Keratinocyte (primary cell): ENCODE data around the gene RAB11B. TPM values are rescaled to one million over a fixed set of nuclear protein-coding genes. Genes with fewer than 3 reads are reported as not detected.

Experiments used
- DNase-seq: peaks from one replicate; pipeline ENCODE4 v3.0.0-alpha.2; 2011; ENCODE audit warnings: low read depth, missing footprints, low spot score
- FAIRE-seq: peaks from 2 replicates; lab custom pipeline; 2011; peaks lifted over from hg19 to GRCh38; lab: Jason Lieb, UNC
- H2AFZ ChIP-seq: 2 replicates; pipeline ENCODE4 v1.6.0; 2012; ENCODE audit warnings: low read length, control low read depth, inconsistent platforms; ENCODE audit not compliant: control insufficient read depth
- H3K27ac ChIP-seq: 2 replicates; pipeline ENCODE4 v1.5.1; 2011; ENCODE audit warnings: low read length; ENCODE audit not compliant: control insufficient read depth, insufficient read depth
- H3K27me3 ChIP-seq: 3 replicates; pipeline ENCODE4 v1.6.0; 2011; ENCODE audit warnings: low read length; ENCODE audit not compliant: control insufficient read depth, insufficient read depth; ENCODE audit errors: extremely low read depth
- H3K36me3 ChIP-seq, 2 experiments: 2 replicates in 1 of 2; 3 replicates in 1 of 2; pipeline ENCODE4 v1.5.1; 2011; ENCODE audit warnings: low read length in 2 of 2, mild to moderate bottlenecking in 1 of 2; ENCODE audit not compliant: control insufficient read depth in 2 of 2, insufficient read depth in 2 of 2; ENCODE audit errors: extremely low read depth in 1 of 2
- H3K4me1 ChIP-seq: 3 replicates; pipeline ENCODE4 v1.5.1; 2011; ENCODE audit warnings: low read length; ENCODE audit not compliant: control insufficient read depth, insufficient read depth; ENCODE audit errors: extremely low read depth
- H3K4me2 ChIP-seq: 3 replicates; pipeline ENCODE4 v1.6.0; 2011; ENCODE audit warnings: low read depth, low read length; ENCODE audit not compliant: control insufficient read depth, insufficient read depth; ENCODE audit errors: extremely low read depth
- H3K4me3 ChIP-seq, 3 experiments: fragments of 200-600 bp in 1 of 3; sonication (generic) in 1 of 3; 2 replicates in 2 of 3; 3 replicates in 1 of 3; pipeline ENCODE4 v1.5.1; 2011 to 2016; ENCODE audit warnings: low read length in 3 of 3, mild to moderate bottlenecking in 3 of 3, control low read depth in 2 of 3, inconsistent platforms in 1 of 3, low read depth in 1 of 3, mixed read lengths in 1 of 3, mixed run types in 1 of 3, moderate library complexity in 1 of 3; ENCODE audit not compliant: control insufficient read depth in 2 of 3, insufficient read depth in 2 of 3; ENCODE audit errors: extremely low read depth in 1 of 3
- H3K79me2 ChIP-seq: 2 replicates; pipeline ENCODE4 v1.6.0; 2012; ENCODE audit warnings: low read length; ENCODE audit not compliant: control insufficient read depth, insufficient read depth
- H3K9ac ChIP-seq: 3 replicates; pipeline ENCODE4 v1.6.0; 2011; ENCODE audit warnings: low read length; ENCODE audit not compliant: control insufficient read depth, insufficient read depth; ENCODE audit errors: extremely low read depth
- H3K9me1 ChIP-seq: 3 replicates; pipeline ENCODE4 v1.6.0; 2011; ENCODE audit warnings: low read length; ENCODE audit not compliant: control insufficient read depth, insufficient read depth; ENCODE audit errors: extremely low read depth
- H3K9me3 ChIP-seq: 2 replicates; pipeline ENCODE4 v1.5.1; 2012; ENCODE audit warnings: low read depth, low read length; ENCODE audit not compliant: control insufficient read depth
- H4K20me1 ChIP-seq: 3 replicates; pipeline ENCODE4 v1.6.0; 2011; ENCODE audit warnings: low read length; ENCODE audit not compliant: control insufficient read depth, insufficient read depth; ENCODE audit errors: extremely low read depth
- EZH2 ChIP-seq: IDR thresholded peaks from one replicate; pipeline ENCODE4 v1.6.1; 2012; ENCODE audit warnings: inconsistent platforms, mild to moderate bottlenecking, low read length, moderate library complexity
- dilution Hi-C: fragments of 300-500 bp; cut with MboI; formaldehyde crosslinking; loops from one replicate; pipeline ENCODE4 v1.7.0; 2020; ENCODE audit warnings: low sequenced_read_pairs; ENCODE audit not compliant: extremely low pct_ligation_motif_present
- polyA plus RNA-seq, 5 experiments: library from polyadenylated mRNA; depleted of rRNA in 3 of 5; stranded (reverse) in 3 of 5; stranded (forward) in 1 of 5; unstranded in 1 of 5; fragments of >200 nt; gene quantifications; 1 replicate in 1 of 5; 2 replicates in 3 of 5; 3 replicates in 1 of 5; pipeline versions ENCODE4 v1.2.1 to v1.2.3, GENCODE V29; 2011 to 2012; ENCODE audit warnings: missing spikeins in 2 of 5, low read depth in 1 of 5, low replicate concordance in 1 of 5
- TF ChIP-seq, protein P1 (sequence below), 3 experiments: IDR thresholded peaks in 1 of 3; conservative IDR thresholded peaks in 1 of 3; optimal IDR thresholded peaks in 1 of 3; 2 replicates in 2 of 3; 3 replicates in 1 of 3; pipeline versions ENCODE3 to v1.5.1; 2011; ENCODE audit warnings: low read length in 3 of 3, mild to moderate bottlenecking in 3 of 3, moderate library complexity in 2 of 3, control low read depth in 1 of 3, inconsistent platforms in 1 of 3; ENCODE audit not compliant: insufficient read depth in 2 of 3; ENCODE audit errors: extremely low read depth in 1 of 3

Gene RAB11B
- polyA plus RNA-seq, 1 donor (not counting 4 experiments of a cell fraction or from before 2014, with no cell fraction given) = 14.3 TPM

DNA sequence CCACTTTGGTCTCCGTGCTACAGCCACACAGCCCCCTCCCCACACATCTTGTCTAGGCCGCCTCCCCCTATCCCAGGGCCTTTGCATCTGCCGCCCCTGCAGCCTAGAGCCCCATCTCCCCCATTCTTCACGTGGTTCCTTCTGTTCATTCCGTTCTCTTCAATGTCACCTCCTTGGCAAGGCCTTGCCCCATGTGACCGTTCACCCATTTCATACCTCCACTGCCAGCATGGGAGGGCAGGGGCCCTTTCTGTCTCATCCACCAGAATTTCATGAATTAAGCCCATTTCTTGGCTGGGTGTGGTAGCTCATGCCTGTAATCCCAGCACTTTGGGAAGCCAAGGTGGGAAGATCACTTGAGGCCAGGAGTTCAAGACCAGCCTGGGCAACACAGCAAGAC, 38.9 kb downstream of the RAB11B start:
- no peak for DNase-seq
- Histone ChIP-seq H4K20me1 (no peaks in the 10 kb centered on the region), H3K9ac (no peak overlapping the region), H3K27ac (no peak overlapping the region), H3K9me3 (no peaks in the 10 kb centered on the region), H3K27me3 (no peaks in the 10 kb centered on the region), H3K9me1 (no peaks in the 10 kb centered on the region), H3K36me3 (peaks cover 0 to 2% of the 10 kb centered on the region in 2 experiments), H2AFZ (no peak overlapping the region), H3K79me2 (no peaks in the 10 kb centered on the region), H3K4me3 (no peak overlapping the region), H3K4me1 (peaks cover 2% of the 10 kb centered on the region), H3K4me2 (no peak overlapping the region)
- dilution Hi-C loops = no loop called here
- no peak for FAIRE-seq
- no peak for TF ChIP-seq EZH2
- TF ChIP-seq, protein P1, sequence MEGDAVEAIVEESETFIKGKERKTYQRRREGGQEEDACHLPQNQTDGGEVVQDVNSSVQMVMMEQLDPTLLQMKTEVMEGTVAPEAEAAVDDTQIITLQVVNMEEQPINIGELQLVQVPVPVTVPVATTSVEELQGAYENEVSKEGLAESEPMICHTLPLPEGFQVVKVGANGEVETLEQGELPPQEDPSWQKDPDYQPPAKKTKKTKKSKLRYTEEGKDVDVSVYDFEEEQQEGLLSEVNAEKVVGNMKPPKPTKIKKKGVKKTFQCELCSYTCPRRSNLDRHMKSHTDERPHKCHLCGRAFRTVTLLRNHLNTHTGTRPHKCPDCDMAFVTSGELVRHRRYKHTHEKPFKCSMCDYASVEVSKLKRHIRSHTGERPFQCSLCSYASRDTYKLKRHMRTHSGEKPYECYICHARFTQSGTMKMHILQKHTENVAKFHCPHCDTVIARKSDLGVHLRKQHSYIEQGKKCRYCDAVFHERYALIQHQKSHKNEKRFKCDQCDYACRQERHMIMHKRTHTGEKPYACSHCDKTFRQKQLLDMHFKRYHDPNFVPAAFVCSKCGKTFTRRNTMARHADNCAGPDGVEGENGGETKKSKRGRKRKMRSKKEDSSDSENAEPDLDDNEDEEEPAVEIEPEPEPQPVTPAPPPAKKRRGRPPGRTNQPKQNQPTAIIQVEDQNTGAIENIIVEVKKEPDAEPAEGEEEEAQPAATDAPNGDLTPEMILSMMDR (optimal IDR thresholded peaks at IDR 0.05 in 1 of 3, IDR thresholded peaks at IDR 0.05 in 1 of 3, conservative IDR thresholded peaks at IDR 0.05 in 1 of 3; ENCODE audit: extremely low read depth in 1 of 3, insufficient read depth in 2 of 3, low read length in 3 of 3) = no peak

DNA sequence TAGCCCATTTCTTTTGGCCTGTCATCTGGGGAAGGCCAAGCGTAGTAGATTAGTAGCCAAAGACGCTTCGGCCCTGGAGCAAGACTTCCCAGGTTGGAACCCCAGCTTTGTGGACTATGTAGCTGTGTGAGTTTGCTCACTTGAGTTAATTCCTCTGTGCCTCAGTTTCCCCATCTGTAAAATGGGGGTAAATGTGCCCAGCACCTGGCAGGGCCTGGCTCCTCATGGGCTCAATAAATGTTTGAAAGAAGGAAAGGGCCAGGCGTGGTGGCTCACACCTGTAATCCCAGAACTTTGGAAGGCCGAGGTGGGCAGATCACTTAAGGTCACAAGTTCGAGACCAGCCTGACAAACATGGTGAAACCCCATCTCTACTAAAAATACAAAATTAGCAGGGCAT, 39.7 kb downstream of the RAB11B start:
- FAIRE-seq = no peak
- DNase-seq = no peak
- no peaks in the 10 kb centered on the region for H3K9me3 ChIP-seq
- no peaks in the 10 kb centered on the region for H4K20me1 ChIP-seq
- H3K4me2 ChIP-seq = no peak overlapping the region
- H3K4me3 ChIP-seq = no peak overlapping the region
- H3K9ac ChIP-seq = no peak overlapping the region
- dilution Hi-C loops = no loop called here
- no peak for TF ChIP-seq EZH2
- TF ChIP-seq, protein P1 (optimal IDR thresholded peaks at IDR 0.05 in 1 of 3, IDR thresholded peaks at IDR 0.05 in 1 of 3, conservative IDR thresholded peaks at IDR 0.05 in 1 of 3; ENCODE audit: extremely low read depth in 1 of 3, insufficient read depth in 2 of 3, low read length in 3 of 3) = no peak
- no peaks in the 10 kb centered on the region for H3K9me1 ChIP-seq
- H3K27ac ChIP-seq = no peak overlapping the region
- no peak overlapping the region for H2AFZ ChIP-seq
- peaks cover 0 to 2% of the 10 kb centered on the region in 2 experiments for H3K36me3 ChIP-seq
- H3K27me3 ChIP-seq = no peaks in the 10 kb centered on the region
- H3K79me2 ChIP-seq = no peaks in the 10 kb centered on the region
- no peaks in the 10 kb centered on the region for H3K4me1 ChIP-seq
